SK-N-SH treated with all-trans-retinoic acid at 6 μM for 48 hours (cell line): Measurements from ENCODE around the gene TMPRSS6.

Experiments
- ATAC-seq: fragments of 200-7000 bp; cut with Tn5 transposase; 3 replicates; pipeline ENCODE4 v1.9.1; 2020; ENCODE audit warnings: mild to moderate bottlenecking, moderate library complexity
- BACH2 ChIP-seq: fragments of 250-450 bp; sonication (Bioruptor Pico); IDR thresholded peaks from 2 replicates; pipeline ENCODE4 v1.9.0; 2021; ENCODE audit warnings: mild to moderate bottlenecking, borderline replicate concordance
- CSDC2 ChIP-seq: fragments of 250-450 bp; sonication (Bioruptor Pico); IDR thresholded peaks from 2 replicates; pipeline ENCODE4 v1.5.0; 2020; ENCODE audit warnings: mild to moderate bottlenecking, moderate library complexity
- CSRNP3 ChIP-seq: fragments of 250-450 bp; sonication (Bioruptor Pico); IDR thresholded peaks from 2 replicates; pipeline ENCODE4 v1.5.1; 2021; ENCODE audit warnings: mild to moderate bottlenecking, moderate library complexity
- ESRRG ChIP-seq: fragments of 250-450 bp; sonication (Bioruptor Pico); IDR thresholded peaks from 2 replicates; pipeline ENCODE4 v1.6.1; 2021; ENCODE audit warnings: mild to moderate bottlenecking
- GLIS3 ChIP-seq: fragments of 250-450 bp; sonication (Bioruptor Pico); IDR thresholded peaks from 2 replicates; pipeline ENCODE4 v1.5.0; 2020; ENCODE audit warnings: mild to moderate bottlenecking, moderate library complexity
- ISL1 ChIP-seq: fragments of 250-450 bp; sonication (Bioruptor Pico); IDR thresholded peaks from 2 replicates; pipeline ENCODE4 v2.1.2; 2022; ENCODE audit warnings: mild to moderate bottlenecking, moderate library complexity
- OSR1 ChIP-seq: fragments of 250-450 bp; sonication (Bioruptor Pico); IDR thresholded peaks from 2 replicates; pipeline ENCODE4 v1.8.0; 2022; ENCODE audit warnings: moderate library complexity, mild to moderate bottlenecking, inconsistent platforms
- PATZ1 ChIP-seq: fragments of 250-450 bp; sonication (Bioruptor Pico); IDR thresholded peaks from 2 replicates; pipeline ENCODE4 v1.8.0; 2020; ENCODE audit warnings: mild to moderate bottlenecking, moderate library complexity, borderline replicate concordance
- POU6F1 ChIP-seq: fragments of 250-450 bp; sonication (Bioruptor Pico); IDR thresholded peaks from 2 replicates; pipeline ENCODE4 v1.8.0; 2021; ENCODE audit warnings: low read depth, mild to moderate bottlenecking, moderate library complexity, borderline replicate concordance
- PPARA ChIP-seq: fragments of 250-450 bp; sonication (Bioruptor Pico); IDR thresholded peaks from 2 replicates; pipeline ENCODE4 v1.5.0; 2020; ENCODE audit warnings: mild to moderate bottlenecking, borderline replicate concordance
- RARB ChIP-seq: fragments of 250-450 bp; sonication (Bioruptor Pico); IDR thresholded peaks from 2 replicates; pipeline ENCODE4 v1.8.0; 2021; ENCODE audit warnings: mild to moderate bottlenecking, moderate library complexity
- SNAI2 ChIP-seq: fragments of 250-450 bp; sonication (Bioruptor Pico); IDR thresholded peaks from 2 replicates; pipeline ENCODE4 v1.5.0; 2020; ENCODE audit warnings: mild to moderate bottlenecking, moderate library complexity
- TCF4 ChIP-seq: fragments of 250-450 bp; sonication (Bioruptor Pico); IDR thresholded peaks from 2 replicates; pipeline ENCODE4 v1.8.0; 2021; ENCODE audit warnings: mild to moderate bottlenecking, moderate library complexity, borderline replicate concordance
- TOX ChIP-seq: fragments of 250-450 bp; sonication (Bioruptor Pico); IDR thresholded peaks from 2 replicates; pipeline ENCODE4 v1.8.0; 2021; ENCODE audit warnings: mild to moderate bottlenecking, moderate library complexity, borderline replicate concordance
- ZC3H10 ChIP-seq: fragments of 250-450 bp; sonication (Bioruptor Pico); IDR thresholded peaks from 2 replicates; pipeline ENCODE4 v1.5.1; 2021; ENCODE audit warnings: mild to moderate bottlenecking, moderate library complexity
- ZFP3 ChIP-seq: fragments of 250-450 bp; sonication (Bioruptor Pico); IDR thresholded peaks from 2 replicates; pipeline ENCODE4 v1.5.0; 2020; ENCODE audit warnings: mild to moderate bottlenecking, moderate library complexity
- ZFP30 ChIP-seq: fragments of 450-650 bp; formaldehyde crosslinking; IDR thresholded peaks from 2 replicates; pipeline ENCODE4 v1.5.0; 2022; ENCODE audit warnings: mild to moderate bottlenecking, moderate library complexity
- ZNF565 ChIP-seq: fragments of 450-650 bp; formaldehyde crosslinking; conservative IDR thresholded peaks from 2 replicates; pipeline ENCODE4 v1.5.0; 2020; ENCODE audit warnings: low read depth, mild to moderate bottlenecking, moderate library complexity
- ZNF70 ChIP-seq: fragments of 450-650 bp; formaldehyde crosslinking; IDR thresholded peaks from 2 replicates; pipeline ENCODE4 v1.5.0; 2020; ENCODE audit warnings: mild to moderate bottlenecking, moderate library complexity
- ZNF8 ChIP-seq: fragments of 450-650 bp; formaldehyde crosslinking; IDR thresholded peaks from 2 replicates; pipeline ENCODE4 v1.5.0; 2020; ENCODE audit warnings: mild to moderate bottlenecking, moderate library complexity
- TF ChIP-seq, protein P1 (sequence below): fragments of 250-450 bp; sonication (Bioruptor Pico); IDR thresholded peaks from 2 replicates; pipeline ENCODE4 v1.5.1; 2020; ENCODE audit warnings: low read depth, mild to moderate bottlenecking, moderate library complexity

Gene TMPRSS6

GRCh38 chr22:37032134-37032534, 77.4 kb downstream of the TMPRSS6 start (continued):
- no peak for TF ChIP-seq CSRNP3 (CRISPR knock-in tag)

DNA sequence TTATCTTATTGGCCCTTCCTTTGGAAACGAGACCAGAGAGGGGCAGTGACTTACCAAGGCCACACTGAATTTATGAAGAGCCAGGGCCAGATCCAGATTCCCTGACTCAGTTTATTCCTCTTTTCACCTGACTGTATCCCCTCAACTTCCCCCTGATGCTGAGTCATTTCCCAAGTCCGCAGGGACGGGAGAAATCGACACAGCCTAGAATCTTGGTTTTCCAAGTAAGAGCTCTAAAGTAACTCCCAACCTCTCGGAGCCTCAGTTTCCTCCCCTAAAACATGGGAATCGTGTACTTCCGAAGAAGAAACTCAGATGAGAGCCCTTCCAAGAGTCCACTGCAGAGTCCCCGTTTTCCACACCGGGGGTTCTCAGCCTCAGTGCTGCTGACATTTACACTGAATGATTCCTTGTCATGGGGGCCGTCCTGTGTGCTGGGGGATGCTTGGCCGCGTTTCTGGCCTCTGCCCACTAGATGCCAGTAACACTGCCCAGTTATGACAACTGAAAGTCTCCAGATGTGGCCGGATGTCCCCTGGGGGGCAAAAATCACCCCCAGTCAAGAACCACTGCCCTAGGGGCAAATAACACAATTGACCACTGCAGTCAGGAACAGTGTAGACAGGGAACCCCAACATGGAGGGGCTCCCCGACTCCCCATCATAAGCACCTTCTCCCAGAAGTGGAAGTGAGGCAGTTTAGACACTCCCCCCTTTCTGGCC, 78.8 kb downstream of the TMPRSS6 start:
- ATAC-seq: peak; percentile 39; the same call in 1 of the 3 replicates

GRCh38 chr22:37028692-37029674, 80.5 kb downstream of the TMPRSS6 start:
- ATAC-seq: no peak
- no peak for TF ChIP-seq ZC3H10 (CRISPR knock-in tag)
- TF ChIP-seq PATZ1: no peak
- TF ChIP-seq RARB (CRISPR knock-in tag): no peak
- no peak for TF ChIP-seq ESRRG
- no peak for TF ChIP-seq ZNF8 (CRISPR knock-in tag)
- TF ChIP-seq ZNF565: no peak
- TF ChIP-seq, all 23 proteins: peak for 0

More for the DNA sequence above, 78.8 kb downstream of the TMPRSS6 start:
- TF ChIP-seq PATZ1: peak; percentile 18; the same call in 1 of the 2 replicates
- no peak for TF ChIP-seq ZNF565

DNA sequence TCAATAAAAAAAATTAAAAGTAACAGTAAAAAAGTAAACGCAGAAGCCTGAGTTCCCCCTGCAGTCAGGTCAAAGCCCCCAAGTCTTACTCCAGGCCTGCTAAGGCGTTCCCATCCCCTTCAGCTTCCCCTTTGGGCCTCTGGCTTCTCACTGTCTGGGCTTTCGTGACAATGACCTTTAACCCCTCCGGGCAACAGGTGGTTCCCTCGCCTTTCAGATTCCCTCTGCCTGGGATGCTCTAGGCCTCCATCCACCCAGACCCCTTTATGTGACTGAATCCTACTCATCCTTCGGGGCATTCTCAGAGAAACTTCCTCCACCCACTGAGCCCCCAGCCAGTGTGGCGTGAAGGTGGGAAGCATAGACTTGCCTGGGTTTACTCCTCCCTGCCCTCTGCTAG, 82.0 kb downstream of the TMPRSS6 start:
- TF ChIP-seq OSR1 (CRISPR knock-in tag) (no peak), ZFP3 (CRISPR knock-in tag) (no peak), ZNF565 (no peak), ZNF70 (no peak), RARB (CRISPR knock-in tag) (no peak), GLIS3 (CRISPR knock-in tag) (no peak), ZNF8 (CRISPR knock-in tag) (no peak), TOX (CRISPR knock-in tag) (no peak), BACH2 (CRISPR knock-in tag) (no peak), ZC3H10 (CRISPR knock-in tag) (no peak), TCF4 (CRISPR knock-in tag) (no peak), PPARA (CRISPR knock-in tag) (no peak)
- no peak for ATAC-seq

GRCh38 chr22:37026325-37026724, 83.2 kb downstream of the TMPRSS6 start:
- ATAC-seq: no peak
- TF ChIP-seq ZC3H10 (CRISPR knock-in tag) (no peak), ESRRG (no peak), ZFP30 (no peak), CSDC2 (CRISPR knock-in tag) (no peak), ISL1 (CRISPR knock-in tag) (no peak), SNAI2 (CRISPR knock-in tag) (no peak), TCF4 (CRISPR knock-in tag) (no peak), PPARA (CRISPR knock-in tag) (no peak), ZFP3 (CRISPR knock-in tag) (no peak), ZNF8 (CRISPR knock-in tag) (no peak), POU6F1 (CRISPR knock-in tag) (no peak), OSR1 (CRISPR knock-in tag) (no peak), TOX (CRISPR knock-in tag) (no peak), GLIS3 (CRISPR knock-in tag) (no peak), PATZ1 (no peak)
- TF ChIP-seq, protein P1, sequence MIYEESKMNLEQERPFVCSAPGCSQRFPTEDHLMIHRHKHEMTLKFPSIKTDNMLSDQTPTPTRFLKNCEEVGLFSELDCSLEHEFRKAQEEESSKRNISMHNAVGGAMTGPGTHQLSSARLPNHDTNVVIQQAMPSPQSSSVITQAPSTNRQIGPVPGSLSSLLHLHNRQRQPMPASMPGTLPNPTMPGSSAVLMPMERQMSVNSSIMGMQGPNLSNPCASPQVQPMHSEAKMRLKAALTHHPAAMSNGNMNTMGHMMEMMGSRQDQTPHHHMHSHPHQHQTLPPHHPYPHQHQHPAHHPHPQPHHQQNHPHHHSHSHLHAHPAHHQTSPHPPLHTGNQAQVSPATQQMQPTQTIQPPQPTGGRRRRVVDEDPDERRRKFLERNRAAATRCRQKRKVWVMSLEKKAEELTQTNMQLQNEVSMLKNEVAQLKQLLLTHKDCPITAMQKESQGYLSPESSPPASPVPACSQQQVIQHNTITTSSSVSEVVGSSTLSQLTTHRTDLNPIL (CRISPR knock-in tag): no peak
